Osteoblast (primary cell): ENCODE data around the gene EIF2S1. TPM values are rescaled to one million over a fixed set of nuclear protein-coding genes. Genes with fewer than 3 reads are reported as not detected.

Experiments used
- DNase-seq: peaks from one replicate; pipeline ENCODE4 v3.0.0; 2011; ENCODE audit warnings: low spot score, mixed read lengths; ENCODE audit not compliant: insufficient read length; ENCODE audit errors: missing footprints
- H2AFZ ChIP-seq: 2 replicates; pipeline ENCODE4 v1.6.0; 2011; ENCODE audit warnings: mild to moderate bottlenecking, low read length
- H3K27ac ChIP-seq: 2 replicates; pipeline ENCODE4 v1.5.1; 2011; ENCODE audit warnings: mild to moderate bottlenecking, low read depth, low read length, moderate library complexity
- H3K27me3 ChIP-seq: 2 replicates; pipeline ENCODE4 v1.6.0; 2012; ENCODE audit warnings: mild to moderate bottlenecking, control low read depth, inconsistent platforms, low read length, moderate library complexity; ENCODE audit not compliant: insufficient read depth
- H3K36me3 ChIP-seq: 2 replicates; pipeline ENCODE4 v1.5.1; 2011; ENCODE audit warnings: mild to moderate bottlenecking, low read length, control low read depth, moderate library complexity; ENCODE audit not compliant: insufficient read depth
- H3K4me1 ChIP-seq: 2 replicates; pipeline ENCODE4 v1.5.1; 2011; ENCODE audit warnings: mild to moderate bottlenecking, low read length, control low read depth, moderate library complexity; ENCODE audit not compliant: insufficient read depth
- H3K4me2 ChIP-seq: 2 replicates; pipeline ENCODE4 v1.6.0; 2011; ENCODE audit warnings: mild to moderate bottlenecking, low read length; ENCODE audit not compliant: insufficient read depth
- H3K4me3 ChIP-seq: fragments of 200-600 bp; sonication (generic); 3 replicates; pipeline ENCODE4 v1.5.1; 2012; ENCODE audit warnings: mild to moderate bottlenecking, low read length, inconsistent platforms; ENCODE audit not compliant: insufficient read depth
- H3K79me2 ChIP-seq: 2 replicates; pipeline ENCODE4 v1.6.0; 2012; ENCODE audit warnings: mild to moderate bottlenecking, low read length, control low read depth, inconsistent platforms; ENCODE audit not compliant: insufficient read depth
- H3K9me3 ChIP-seq: 2 replicates; pipeline ENCODE4 v1.5.1; 2011; ENCODE audit warnings: low read depth, low read length, control low read depth
- H4K20me1 ChIP-seq: 2 replicates; pipeline ENCODE4 v1.6.0; 2012; ENCODE audit warnings: mild to moderate bottlenecking, low read length, control low read depth; ENCODE audit not compliant: insufficient read depth
- total RNA-seq: library from RNA; depleted of rRNA; stranded (reverse); fragments of >200 nt; gene quantifications from 2 replicates; pipeline ENCODE4 v1.2.3, GENCODE V29; 2012
- TF ChIP-seq, protein P1 (sequence below): IDR thresholded peaks from 2 replicates; pipeline ENCODE4 v1.5.1; 2011; ENCODE audit warnings: mild to moderate bottlenecking, low read depth, low read length, moderate library complexity; ENCODE audit errors: extremely low read depth

Gene EIF2S1
- total RNA-seq: 127 and 152 TPM in 2 replicates

- Histone ChIP-seq H3K27me3 (no peaks in the 10 kb centered on the region), H3K27ac (peak within 1 kb of the TSS; percentile 100), H4K20me1 (peaks cover 44% of the 10 kb centered on the region), H3K4me1 (peaks cover 33% of the 10 kb centered on the region), H3K36me3 (peaks cover 10% of the 10 kb centered on the region), H3K9me3 (no peaks in the 10 kb centered on the region), H3K4me3 (peak within 1 kb of the TSS; percentile 89), H3K4me2 (peak within 1 kb of the TSS; percentile 100), H2AFZ (peak within 1 kb of the TSS; percentile 100), H3K79me2 (peaks cover 94% of the 10 kb centered on the region)
- DNase-seq: peak; percentile 96
- TF ChIP-seq, protein P1, sequence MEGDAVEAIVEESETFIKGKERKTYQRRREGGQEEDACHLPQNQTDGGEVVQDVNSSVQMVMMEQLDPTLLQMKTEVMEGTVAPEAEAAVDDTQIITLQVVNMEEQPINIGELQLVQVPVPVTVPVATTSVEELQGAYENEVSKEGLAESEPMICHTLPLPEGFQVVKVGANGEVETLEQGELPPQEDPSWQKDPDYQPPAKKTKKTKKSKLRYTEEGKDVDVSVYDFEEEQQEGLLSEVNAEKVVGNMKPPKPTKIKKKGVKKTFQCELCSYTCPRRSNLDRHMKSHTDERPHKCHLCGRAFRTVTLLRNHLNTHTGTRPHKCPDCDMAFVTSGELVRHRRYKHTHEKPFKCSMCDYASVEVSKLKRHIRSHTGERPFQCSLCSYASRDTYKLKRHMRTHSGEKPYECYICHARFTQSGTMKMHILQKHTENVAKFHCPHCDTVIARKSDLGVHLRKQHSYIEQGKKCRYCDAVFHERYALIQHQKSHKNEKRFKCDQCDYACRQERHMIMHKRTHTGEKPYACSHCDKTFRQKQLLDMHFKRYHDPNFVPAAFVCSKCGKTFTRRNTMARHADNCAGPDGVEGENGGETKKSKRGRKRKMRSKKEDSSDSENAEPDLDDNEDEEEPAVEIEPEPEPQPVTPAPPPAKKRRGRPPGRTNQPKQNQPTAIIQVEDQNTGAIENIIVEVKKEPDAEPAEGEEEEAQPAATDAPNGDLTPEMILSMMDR: peak; percentile 100
These were observed at the start of gene EIF2S1, which contains the start of gene ATP6V1D for GRCh38 chr14:67359775-67360469. Gene EIF2S1 (plus strand): TSS chr14:67360328. CDS start chr14:67364768, 4,440 bp downstream. Gene ATP6V1D (minus strand): TSS chr14:67359804. CDS start chr14:67359698, 106 bp downstream.

GRCh38 chr14:67311868-67312267 lies 48.3 kb upstream of the EIF2S1 start:
- no peaks in the 10 kb centered on the region for H3K27me3 ChIP-seq
- DNase-seq: no peak
- H3K79me2 ChIP-seq: no peaks in the 10 kb centered on the region
- H3K4me1 ChIP-seq: no peaks in the 10 kb centered on the region
- H4K20me1 ChIP-seq: no peaks in the 10 kb centered on the region
- H3K4me3 ChIP-seq: no peak overlapping the region
- no peak overlapping the region for H2AFZ ChIP-seq
- no peak overlapping the region for H3K27ac ChIP-seq
- H3K36me3 ChIP-seq: peaks cover 32% of the 10 kb centered on the region
- H3K4me2 ChIP-seq: no peak overlapping the region
- TF ChIP-seq, protein P1: no peak
- H3K9me3 ChIP-seq: no peaks in the 10 kb centered on the region

DNA sequence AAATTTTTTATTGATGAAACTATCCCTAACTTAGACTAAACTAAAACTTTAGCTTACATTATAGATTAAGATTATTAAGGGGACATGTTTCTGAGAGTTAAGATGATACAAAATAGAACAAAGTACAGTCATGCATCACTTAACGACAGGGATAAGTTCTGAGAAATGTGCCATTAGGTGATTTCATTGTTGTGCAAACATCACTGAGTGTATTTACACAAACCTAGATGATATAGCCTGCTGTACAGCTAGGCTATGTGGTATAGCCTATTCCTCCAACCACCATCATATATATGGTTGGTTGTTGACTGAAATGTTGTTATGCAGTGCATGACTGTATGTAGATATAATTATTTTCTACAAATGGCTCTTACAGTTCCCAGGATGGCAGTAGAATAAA lies 47.0 kb upstream of the EIF2S1 start:
- H3K36me3 ChIP-seq: peaks cover 40% of the 10 kb centered on the region
- no peak overlapping the region for H3K4me2 ChIP-seq
- H3K9me3 ChIP-seq: no peaks in the 10 kb centered on the region
- H3K4me3 ChIP-seq: no peak overlapping the region
- no peaks in the 10 kb centered on the region for H3K4me1 ChIP-seq
- TF ChIP-seq, protein P1: no peak
- no peaks in the 10 kb centered on the region for H3K79me2 ChIP-seq
- no peaks in the 10 kb centered on the region for H4K20me1 ChIP-seq
- no peak overlapping the region for H3K27ac ChIP-seq
- no peak overlapping the region for H2AFZ ChIP-seq
- no peak for DNase-seq
- H3K27me3 ChIP-seq: no peaks in the 10 kb centered on the region

DNA sequence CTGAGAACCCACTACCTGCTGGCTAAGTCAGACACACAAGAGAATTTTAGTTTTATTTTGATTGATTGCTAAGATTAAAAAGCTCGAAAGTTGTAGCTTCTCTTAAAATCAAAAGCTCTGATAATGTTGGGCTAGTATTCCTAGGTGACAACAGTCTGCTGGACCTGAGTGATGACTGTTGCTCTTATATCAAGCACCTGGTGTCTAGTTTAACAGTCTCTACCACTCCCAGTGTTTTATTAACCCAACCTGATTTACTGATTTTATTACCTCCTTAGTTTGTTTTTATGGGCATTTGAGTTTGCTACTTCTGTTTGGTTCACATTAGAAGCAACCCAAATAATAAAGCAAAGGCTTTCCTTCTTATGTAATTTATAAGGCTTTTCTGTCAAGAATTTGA lies 42.3 kb upstream of the EIF2S1 start:
- Histone ChIP-seq H3K79me2 (no peaks in the 10 kb centered on the region), H4K20me1 (no peaks in the 10 kb centered on the region), H3K4me1 (no peaks in the 10 kb centered on the region), H3K27me3 (no peaks in the 10 kb centered on the region), H3K9me3 (no peaks in the 10 kb centered on the region), H3K27ac (no peak overlapping the region), H3K4me2 (no peak overlapping the region), H2AFZ (no peak overlapping the region), H3K36me3 (peaks cover 53% of the 10 kb centered on the region), H3K4me3 (no peak overlapping the region)
- TF ChIP-seq, protein P1: no peak
- DNase-seq: no peak
